WTC11 (cell line): ENCODE data around the gene DOK3. TPM values are rescaled to one million over a fixed set of nuclear protein-coding genes. Genes with fewer than 3 reads are reported as not detected.

Source experiments
- AFF4 ChIP-seq: sonication (generic); formaldehyde crosslinking; IDR thresholded peaks from 2 replicates; pipeline ENCODE4 v1.8.1; 2023; ENCODE audit warnings: mild to moderate bottlenecking, missing genetic modification reagents, borderline replicate concordance
- ATF2 ChIP-seq: sonication (generic); formaldehyde crosslinking; IDR thresholded peaks from 2 replicates; pipeline ENCODE4 v1.8.1; 2022; ENCODE audit warnings: low read depth, missing genetic modification reagents, borderline replicate concordance
- ATF3 ChIP-seq: sonication (generic); formaldehyde crosslinking; conservative IDR thresholded peaks from 2 replicates; pipeline ENCODE4 v1.8.1; 2022; ENCODE audit warnings: mild to moderate bottlenecking, missing genetic modification reagents
- CDX4 ChIP-seq: fragments of 250-450 bp; sonication (Bioruptor Pico); IDR thresholded peaks from 2 replicates; pipeline ENCODE4 v1.9.0; 2021; ENCODE audit warnings: moderate library complexity, mild to moderate bottlenecking, inconsistent platforms, borderline replicate concordance
- CREM ChIP-seq: sonication (generic); formaldehyde crosslinking; IDR thresholded peaks from 2 replicates; pipeline ENCODE4 v1.8.1; 2022; ENCODE audit warnings: mild to moderate bottlenecking, missing genetic modification reagents, moderate library complexity
- E2F4 ChIP-seq: sonication (generic); formaldehyde crosslinking; IDR thresholded peaks from 2 replicates; pipeline ENCODE4 v1.8.1; 2022; ENCODE audit warnings: low read depth, mild to moderate bottlenecking, moderate library complexity, missing genetic modification reagents, borderline replicate concordance
- E2F5 ChIP-seq: sonication (generic); formaldehyde crosslinking; IDR thresholded peaks from 2 replicates; pipeline ENCODE4 v1.8.1; 2022; ENCODE audit warnings: mild to moderate bottlenecking, moderate library complexity, missing genetic modification reagents
- EMX1 ChIP-seq: fragments of 250-450 bp; sonication (Bioruptor Pico); IDR thresholded peaks from 2 replicates; pipeline ENCODE4 v1.8.0; 2021; ENCODE audit warnings: mild to moderate bottlenecking
- ESRRA ChIP-seq: sonication (generic); formaldehyde crosslinking; IDR thresholded peaks from 2 replicates; pipeline ENCODE4 v1.8.1; 2022; ENCODE audit warnings: mild to moderate bottlenecking, missing genetic modification reagents, borderline replicate concordance
- FOXJ3 ChIP-seq: sonication (generic); formaldehyde crosslinking; IDR thresholded peaks from 2 replicates; pipeline ENCODE4 v1.9.0; 2021; ENCODE audit warnings: missing genetic modification reagents, mild to moderate bottlenecking, borderline replicate concordance
- JUN ChIP-seq: sonication (generic); formaldehyde crosslinking; IDR thresholded peaks from 2 replicates; pipeline ENCODE4 v1.8.0; 2023; ENCODE audit warnings: mild to moderate bottlenecking, missing genetic modification reagents
- TEAD1 ChIP-seq: sonication (generic); formaldehyde crosslinking; IDR thresholded peaks from 2 replicates; pipeline ENCODE4 v1.8.0; 2022; ENCODE audit warnings: mild to moderate bottlenecking, missing genetic modification reagents
- ZBTB21 ChIP-seq: sonication (generic); formaldehyde crosslinking; IDR thresholded peaks from 2 replicates; pipeline ENCODE4 v1.8.1; 2023; ENCODE audit warnings: mild to moderate bottlenecking, missing genetic modification reagents, borderline replicate concordance
- ZBTB43 ChIP-seq: sonication (generic); formaldehyde crosslinking; IDR thresholded peaks from 2 replicates; pipeline ENCODE4 v1.8.1; 2023; ENCODE audit warnings: mild to moderate bottlenecking, missing genetic modification reagents
- ZNF138 ChIP-seq: sonication (generic); formaldehyde crosslinking; conservative IDR thresholded peaks from 2 replicates; pipeline ENCODE4 v1.8.1; 2022; ENCODE audit warnings: mild to moderate bottlenecking, moderate library complexity, missing genetic modification reagents
- ZNF232 ChIP-seq: sonication (generic); formaldehyde crosslinking; IDR thresholded peaks from 2 replicates; pipeline ENCODE4 v1.8.0; 2022; ENCODE audit warnings: mild to moderate bottlenecking, missing genetic modification reagents
- ZNF396 ChIP-seq: fragments of 250-450 bp; sonication (Bioruptor Pico); IDR thresholded peaks from 2 replicates; pipeline ENCODE4 v1.8.0; 2021; ENCODE audit warnings: mild to moderate bottlenecking, moderate library complexity, borderline replicate concordance
- ZNF416 ChIP-seq: fragments of 250-450 bp; sonication (Bioruptor Pico); IDR thresholded peaks from 2 replicates; pipeline ENCODE4 v1.9.0; 2021; ENCODE audit warnings: mild to moderate bottlenecking, inconsistent platforms
- ZNF425 ChIP-seq: fragments of 250-450 bp; sonication (Bioruptor Pico); conservative IDR thresholded peaks from 2 replicates; pipeline ENCODE4 v1.9.0; 2021; ENCODE audit warnings: mild to moderate bottlenecking
- ZNF532 ChIP-seq: fragments of 250-450 bp; sonication (Bioruptor Pico); IDR thresholded peaks from 2 replicates; pipeline ENCODE4 v1.9.0; 2021; ENCODE audit warnings: mild to moderate bottlenecking, borderline replicate concordance
- total RNA-seq: library from RNA; stranded (reverse); gene quantifications from 3 replicates; pipeline ENCODE4 v1.2.3, GENCODE V29; 2021

Gene DOK3
- total RNA-seq, 1 experiment from 2014 or later = 9.9 TPM

GRCh38 chr5:177472460-177473442, 36.9 kb downstream of the DOK3 start (continued):
- TF ChIP-seq E2F4 (CRISPR knock-in tag) = no peak
- no peak for TF ChIP-seq ATF3 (CRISPR knock-in tag)
- TF ChIP-seq ZNF532 (CRISPR knock-in tag) = no peak
- TF ChIP-seq ZBTB21 (CRISPR knock-in tag) = no peak
- 0 out of 2 replicates have a peak, but pooled peaks have one; percentile 22 for TF ChIP-seq CREM (CRISPR knock-in tag)
- peak; percentile 40; the same call in 1 of the 2 replicates for TF ChIP-seq E2F5
- no peak for TF ChIP-seq AFF4
- TF ChIP-seq ZNF425 (CRISPR knock-in tag) = no peak
- no peak for TF ChIP-seq ZBTB43
- TF ChIP-seq ZNF396 (CRISPR knock-in tag) = no peak
- TF ChIP-seq EMX1 (CRISPR knock-in tag) = no peak
- TF ChIP-seq ZNF232 = no peak
- TF ChIP-seq CDX4 (CRISPR knock-in tag) = no peak
- no peak for TF ChIP-seq ZNF416 (CRISPR knock-in tag)
- TF ChIP-seq FOXJ3 = no peak
- TF ChIP-seq JUN = no peak
- no peak; the same call in 1 of the 2 replicates for TF ChIP-seq TEAD1 (CRISPR knock-in tag)
- no peak; the same call in 1 of the 2 replicates for TF ChIP-seq ESRRA (CRISPR knock-in tag)
- TF ChIP-seq ZNF138 (CRISPR knock-in tag) = no peak
- TF ChIP-seq ATF2 (CRISPR knock-in tag) = no peak
